GM18868 (cell line): ENCODE results near the gene TEX14.

Experiments used
- ATAC-seq: cut with Tn5 transposase; IDR thresholded peaks from one replicate; pipeline ENCODE4 v1.9.1; 2021; ENCODE audit warnings: mild to moderate bottlenecking, moderate library complexity; ENCODE audit not compliant: unreplicated experiment

TEX14 gene

DNA sequence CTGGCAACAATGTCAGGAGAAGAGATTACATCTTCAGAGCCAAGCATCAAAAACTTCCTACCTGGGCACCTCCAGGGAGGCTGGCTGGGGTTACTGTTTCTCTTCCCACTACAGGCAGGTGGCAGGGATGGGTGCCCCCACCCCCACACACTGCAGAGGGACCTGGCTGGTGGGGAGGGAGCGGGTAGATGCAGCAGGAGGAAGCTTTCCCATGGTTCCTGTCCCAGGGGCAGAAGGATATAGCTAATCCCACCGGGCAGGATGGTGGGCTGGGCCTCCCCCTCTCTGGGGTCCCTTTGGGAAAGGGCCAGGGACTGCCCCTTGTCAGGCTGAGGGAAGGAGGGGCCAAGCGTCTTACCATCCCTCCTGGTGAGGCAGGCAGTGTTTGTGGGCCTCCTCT is 160.7 kb downstream of the TEX14 start:
- ATAC-seq: no peak

DNA sequence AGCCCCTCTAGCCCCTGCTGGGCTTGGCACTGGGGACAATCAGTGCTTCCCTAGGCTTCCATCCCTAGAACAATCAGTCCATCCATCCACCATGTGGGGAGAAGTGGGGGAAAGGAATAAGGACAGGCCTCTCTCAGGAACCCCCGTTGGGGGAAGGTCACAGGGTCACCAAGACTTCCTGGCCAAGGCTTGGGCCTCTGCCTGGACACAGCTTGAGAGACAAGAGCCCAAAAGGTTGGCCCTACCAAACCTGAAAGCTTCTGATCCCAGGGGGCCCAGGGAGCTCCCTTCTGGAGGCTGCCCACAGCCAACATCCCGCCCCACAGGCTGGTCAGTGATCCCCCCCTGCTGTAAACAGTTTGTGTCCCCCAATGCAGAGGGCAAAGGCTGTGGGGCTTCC is 161.2 kb downstream of the TEX14 start:
- no peak for ATAC-seq

DNA sequence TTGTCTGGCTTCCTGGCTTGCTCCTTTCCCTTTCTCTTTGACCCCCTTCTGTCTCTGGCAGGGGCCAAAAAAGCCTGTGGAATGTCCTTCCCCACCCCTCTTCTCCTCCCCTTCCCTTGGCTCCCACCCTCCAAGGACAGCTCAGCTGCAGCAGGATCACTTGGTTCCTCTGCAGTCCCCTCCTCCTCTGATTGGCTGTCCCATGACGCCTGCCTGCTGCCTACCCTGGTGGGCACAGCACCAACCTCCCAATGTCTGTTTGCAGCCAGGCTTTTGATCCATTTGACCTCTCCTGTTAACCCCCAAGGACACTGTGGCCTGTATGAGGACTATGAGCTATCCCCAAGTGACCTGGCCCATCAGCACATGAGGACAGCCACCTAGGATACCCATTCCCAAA is 162.6 kb downstream of the TEX14 start:
- no peak for ATAC-seq

DNA sequence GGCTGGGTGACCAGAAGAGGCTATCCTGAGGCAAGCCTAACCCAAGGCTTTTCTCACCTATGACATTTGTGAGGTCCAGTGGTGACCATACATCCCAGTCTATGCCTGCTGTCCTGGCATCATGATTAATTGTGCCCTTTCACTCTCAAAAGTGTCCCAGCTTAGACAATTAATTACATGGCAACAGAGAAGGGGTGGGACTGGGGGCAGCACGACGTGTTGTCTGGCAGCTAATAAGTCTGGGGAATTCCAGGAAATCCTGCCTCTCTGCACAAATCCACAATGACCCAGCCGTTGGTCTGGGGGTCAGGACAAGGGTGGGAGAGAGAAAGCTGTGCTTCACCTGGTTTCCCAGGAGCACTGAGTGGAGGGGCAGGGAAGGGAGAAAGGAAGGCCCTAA is 163.4 kb downstream of the TEX14 start:
- ATAC-seq: no peak

DNA sequence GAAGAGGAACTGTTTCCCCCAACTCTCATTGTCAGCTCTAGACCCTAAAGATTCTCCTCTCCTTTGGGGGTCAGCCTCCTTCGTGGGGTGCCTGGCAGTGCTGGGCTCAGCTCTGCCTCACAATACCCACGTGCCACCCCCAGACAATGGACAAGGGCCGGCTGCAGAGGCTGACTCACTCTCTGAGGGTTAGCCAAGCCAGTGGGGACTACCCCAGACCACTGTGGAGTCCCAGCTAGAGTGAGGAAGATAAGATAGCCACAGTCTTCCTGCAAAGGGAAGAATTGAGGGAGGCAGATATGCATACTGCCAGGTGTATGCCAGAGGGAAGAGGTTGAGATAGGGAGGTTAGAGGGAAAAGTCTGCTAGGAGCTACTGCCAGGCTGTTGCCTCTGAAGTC is 163.9 kb downstream of the TEX14 start:
- ATAC-seq: no peak

DNA sequence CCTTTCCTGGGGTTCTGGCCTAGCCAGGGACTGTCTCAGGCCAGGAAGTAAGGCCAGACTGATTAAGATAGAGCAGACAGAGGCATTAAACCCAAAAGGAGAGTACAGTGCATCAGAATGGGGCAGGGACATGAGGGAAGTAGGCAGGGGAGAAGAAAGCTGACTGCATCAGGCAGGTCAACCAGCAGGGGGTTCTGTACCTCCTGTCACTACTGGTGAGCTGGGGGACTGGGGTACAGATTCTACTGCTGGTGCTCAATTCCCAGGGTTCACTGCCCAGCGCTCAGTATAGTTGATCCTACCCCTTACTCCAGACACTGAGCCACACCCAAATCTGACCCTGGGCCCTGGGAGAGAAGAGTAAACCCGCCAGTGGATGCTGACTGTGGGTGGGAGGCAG is 164.5 kb downstream of the TEX14 start:
- ATAC-seq: no peak

DNA sequence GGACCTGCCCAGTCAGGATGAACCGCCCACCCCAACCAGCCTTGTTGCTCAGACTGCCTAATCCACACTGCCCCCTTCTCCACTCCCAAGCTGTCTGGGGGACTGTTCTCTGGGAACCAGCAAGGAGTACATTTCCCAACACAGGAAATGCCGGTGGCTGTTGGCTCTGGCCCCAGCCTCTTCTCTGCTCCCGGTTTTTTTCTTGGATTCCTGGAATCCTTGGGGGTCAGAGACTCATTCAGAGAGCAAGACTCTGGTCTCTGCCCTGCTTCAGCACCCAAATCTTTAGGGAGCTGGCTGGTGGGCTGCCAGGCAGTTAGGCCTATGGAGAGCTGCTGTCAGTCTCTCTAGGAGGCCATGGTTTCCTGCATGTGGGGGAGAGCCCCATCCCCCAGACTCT is 166.6 kb downstream of the TEX14 start:
- no peak for ATAC-seq

DNA sequence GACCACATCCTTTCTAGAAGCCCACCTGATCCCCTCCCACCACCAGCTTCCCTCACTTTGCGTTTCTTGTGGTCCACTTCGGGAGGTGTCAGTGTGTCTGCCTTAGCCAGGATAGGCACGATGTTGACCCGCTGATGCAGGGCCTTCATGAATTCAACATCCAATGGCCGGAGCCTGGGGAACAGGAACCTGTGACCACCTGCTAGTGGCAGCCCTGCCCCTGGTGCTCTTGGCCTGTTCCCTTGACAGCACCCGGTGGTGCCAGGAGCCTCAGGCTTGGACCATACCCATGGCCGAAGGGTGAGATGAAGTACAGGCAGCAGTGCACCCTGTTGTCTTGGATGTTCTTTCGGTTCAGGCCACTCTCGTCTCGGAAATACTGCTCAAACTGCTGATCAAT is 170.2 kb downstream of the TEX14 start:
- ATAC-seq: no peak

DNA sequence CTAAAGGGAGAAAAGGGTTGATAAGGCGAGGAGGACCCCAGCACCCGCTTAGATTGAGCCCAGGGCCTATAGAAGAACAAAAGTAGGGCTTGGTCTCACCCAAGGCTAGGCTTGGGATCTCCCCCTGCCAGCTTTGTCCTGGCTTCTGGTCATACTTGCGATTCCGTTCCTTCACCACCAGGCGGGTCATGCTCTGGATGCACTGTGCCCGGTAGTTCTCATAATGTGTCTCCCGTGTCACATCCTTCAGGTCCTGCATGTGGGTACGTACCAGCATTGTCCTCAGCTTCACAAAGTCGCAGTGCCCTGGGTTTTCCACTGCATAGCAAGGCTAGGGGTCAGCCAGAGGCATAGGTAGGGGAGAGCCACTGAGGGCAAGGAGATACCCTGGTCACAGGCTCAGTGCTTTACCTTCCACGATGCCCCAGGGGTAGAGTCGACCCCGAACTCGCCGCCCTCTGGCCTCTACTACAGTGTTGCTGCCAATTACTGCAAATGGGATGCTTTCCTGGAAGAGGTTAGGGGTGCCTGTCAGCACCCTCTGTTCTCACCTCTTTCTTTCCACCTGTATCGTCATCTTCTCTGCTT is 170.9 kb downstream of the TEX14 start:
- no peak for ATAC-seq

DNA sequence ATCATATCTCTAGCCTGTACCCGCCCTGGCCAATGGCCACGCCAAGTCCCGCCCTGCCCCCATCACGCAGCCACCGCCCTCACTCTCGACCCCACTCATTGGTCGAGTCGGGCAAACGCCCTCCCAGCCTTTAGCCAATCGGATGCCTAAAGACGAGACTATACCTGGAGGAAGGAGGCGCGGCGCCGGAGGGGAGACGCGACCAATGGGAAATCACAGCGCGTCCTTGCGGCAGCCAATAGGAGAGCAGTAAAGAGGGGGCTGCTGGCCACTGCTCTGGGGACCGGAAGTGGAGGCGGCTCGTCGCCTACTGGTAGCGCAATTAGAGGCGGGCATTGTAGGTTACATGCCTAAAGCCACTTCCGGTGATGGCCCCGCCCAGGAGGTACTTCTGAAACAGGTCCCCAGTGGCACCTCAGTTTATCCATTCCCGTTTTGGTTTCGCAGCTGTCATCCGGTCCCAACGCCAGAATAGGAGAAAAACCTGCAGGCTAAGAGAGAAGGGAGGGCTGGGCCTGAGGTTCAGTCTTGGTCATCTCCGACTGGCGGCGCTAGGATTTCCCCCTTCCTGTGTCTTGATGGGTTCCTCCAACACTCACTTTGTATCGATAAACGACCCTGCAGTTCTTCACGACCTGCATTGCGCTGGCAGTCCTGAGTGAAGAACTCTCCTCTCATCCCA is 173.8 kb downstream of the TEX14 start:
- peak; percentile 77 for ATAC-seq

DNA sequence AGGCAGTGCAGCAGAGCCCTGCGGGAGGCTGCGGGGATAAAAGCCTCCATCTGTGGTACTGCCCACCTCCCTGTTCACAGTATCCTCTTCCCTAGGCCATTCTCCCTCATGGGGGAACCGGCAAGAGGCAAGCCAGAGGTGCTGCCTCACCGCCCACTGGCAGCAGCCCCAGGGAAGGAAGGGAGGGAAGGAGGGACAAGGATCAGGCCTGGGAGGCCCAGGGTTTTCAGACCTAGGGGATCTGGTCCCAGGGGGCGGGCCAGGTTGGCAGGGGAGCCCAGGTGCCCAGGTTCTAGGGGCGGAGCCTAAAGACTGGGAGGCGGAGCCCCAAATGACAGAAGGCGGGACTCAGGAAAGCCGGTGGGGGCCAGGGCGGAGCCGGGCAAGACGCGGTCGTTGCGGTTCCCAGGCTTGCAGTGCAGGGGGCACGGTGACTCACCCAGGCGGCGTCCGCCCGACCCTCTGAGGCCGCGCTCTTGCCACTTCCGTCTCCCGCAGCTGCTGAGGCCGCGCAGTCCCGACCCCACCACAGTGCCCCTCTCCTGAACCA is 174.4 kb downstream of the TEX14 start:
- ATAC-seq: no peak

DNA sequence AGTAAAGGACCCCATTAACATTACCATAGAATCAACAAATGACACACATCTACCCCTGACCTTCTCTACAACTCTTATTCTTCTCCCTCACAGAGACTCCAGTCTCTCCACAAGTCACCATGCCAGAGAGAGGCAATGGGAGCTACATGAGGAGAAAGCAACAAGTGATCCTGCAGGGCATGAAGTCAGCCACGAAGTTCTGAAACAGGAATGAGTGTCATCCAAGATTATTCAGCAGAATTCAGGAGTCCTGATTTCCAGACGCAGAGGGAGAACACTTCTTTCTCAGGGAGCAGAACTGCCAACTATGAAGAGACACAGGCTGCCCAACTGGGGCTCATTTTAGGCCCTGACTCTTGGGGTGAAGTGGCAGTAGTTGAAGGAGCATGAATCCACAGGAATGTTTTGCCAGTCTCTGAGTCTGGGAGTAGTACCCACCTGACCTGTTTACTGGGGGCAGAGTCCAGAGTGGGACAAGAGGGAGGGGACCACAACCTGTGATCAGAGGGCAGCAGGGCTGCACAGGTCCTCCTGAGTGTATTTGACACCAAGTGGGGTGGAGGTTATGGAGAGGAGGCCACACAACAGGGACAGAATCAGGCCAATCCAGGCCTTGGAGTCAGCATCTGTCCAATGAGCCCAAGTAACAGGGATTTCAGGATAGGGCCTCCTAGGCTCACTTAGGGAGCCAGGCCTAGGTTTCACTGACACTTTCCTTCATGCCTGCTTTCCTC is 175.0 kb downstream of the TEX14 start:
- ATAC-seq: no peak

DNA sequence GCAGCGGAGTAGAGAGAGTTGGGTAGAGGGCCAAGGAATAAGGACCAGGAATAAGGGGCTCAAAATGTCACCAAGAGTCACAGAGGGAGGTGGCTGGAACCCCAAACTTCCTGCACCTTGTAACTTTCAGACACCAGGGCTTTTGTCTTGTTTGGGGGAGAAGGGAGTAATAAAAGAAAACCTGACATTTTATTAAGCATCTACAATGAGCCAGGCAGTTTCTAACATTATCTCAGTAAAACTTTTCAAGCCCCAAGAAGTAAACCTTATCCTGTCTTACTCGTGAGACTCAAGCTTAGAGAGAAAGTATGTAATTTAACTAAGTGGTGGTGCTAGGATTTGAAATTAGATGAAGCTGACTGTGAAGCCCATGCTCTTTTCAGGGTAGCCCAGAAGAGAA is 176.6 kb downstream of the TEX14 start:
- ATAC-seq: no peak

DNA sequence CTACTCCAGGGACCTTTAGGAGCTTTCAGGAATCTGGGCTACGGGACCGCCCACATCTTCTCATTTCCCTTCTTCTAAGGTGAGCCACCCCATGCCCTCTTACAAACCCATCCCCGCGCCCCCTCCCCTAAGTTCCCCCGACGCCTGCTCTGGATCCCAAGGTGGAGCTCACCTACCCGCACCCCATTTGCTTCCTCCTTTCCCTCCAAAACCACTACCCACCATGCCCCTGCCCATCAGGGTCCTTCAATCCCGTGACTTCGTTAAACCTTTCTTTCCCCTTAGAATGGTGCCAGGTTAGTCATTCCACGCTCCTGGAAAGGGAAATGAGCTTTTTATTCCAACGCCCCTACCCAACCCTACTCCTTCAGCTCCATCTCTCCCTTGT is 177.1 kb downstream of the TEX14 start:
- ATAC-seq: no peak

DNA sequence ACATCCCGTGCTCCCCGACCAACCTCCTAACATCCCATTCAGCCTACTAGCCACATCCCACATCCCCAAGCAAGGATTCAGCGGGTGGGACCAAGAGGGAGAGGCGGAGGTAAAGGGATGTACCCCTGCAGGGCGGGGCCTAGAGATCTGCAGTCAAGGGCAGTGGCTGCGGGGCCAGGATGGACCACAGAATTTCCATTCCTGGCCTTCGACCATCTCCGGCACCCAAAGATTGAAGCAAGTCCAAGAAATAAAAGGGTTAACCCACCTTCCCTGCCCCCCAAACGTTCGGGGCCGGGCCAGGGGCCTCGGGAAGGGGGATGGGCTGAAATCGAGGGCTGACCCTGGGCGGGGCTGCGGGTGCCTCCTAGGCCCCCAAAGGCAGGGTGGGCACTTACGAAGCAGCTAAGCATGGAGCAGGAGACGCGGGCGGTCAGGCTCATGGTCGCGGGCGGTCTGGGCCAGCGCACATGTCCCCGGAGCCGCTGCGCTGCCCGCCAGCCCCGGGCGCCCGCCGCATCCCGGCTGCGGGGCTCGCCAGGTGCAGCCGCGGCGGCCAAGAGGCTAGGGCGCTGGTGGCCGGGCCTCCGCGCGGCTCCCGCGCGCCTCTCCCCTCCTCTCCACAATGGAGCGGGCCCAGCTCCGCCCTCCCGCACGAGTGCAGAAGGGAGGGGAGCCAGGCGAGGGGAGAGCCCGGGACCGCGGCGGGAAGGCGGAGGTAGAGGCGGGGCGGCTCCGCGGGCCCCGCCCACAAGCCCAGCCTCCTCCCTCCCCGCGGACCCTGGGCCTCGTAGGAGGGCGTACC is 177.7 kb downstream of the TEX14 start, which contains the start of gene MTMR4:
Gene MTMR4, minus strand, starts transcription at position 674 of the 805 bp plus-strand sequence. Its CDS starts 231 bp downstream, at position 443.
- ATAC-seq: peak; percentile 23

DNA sequence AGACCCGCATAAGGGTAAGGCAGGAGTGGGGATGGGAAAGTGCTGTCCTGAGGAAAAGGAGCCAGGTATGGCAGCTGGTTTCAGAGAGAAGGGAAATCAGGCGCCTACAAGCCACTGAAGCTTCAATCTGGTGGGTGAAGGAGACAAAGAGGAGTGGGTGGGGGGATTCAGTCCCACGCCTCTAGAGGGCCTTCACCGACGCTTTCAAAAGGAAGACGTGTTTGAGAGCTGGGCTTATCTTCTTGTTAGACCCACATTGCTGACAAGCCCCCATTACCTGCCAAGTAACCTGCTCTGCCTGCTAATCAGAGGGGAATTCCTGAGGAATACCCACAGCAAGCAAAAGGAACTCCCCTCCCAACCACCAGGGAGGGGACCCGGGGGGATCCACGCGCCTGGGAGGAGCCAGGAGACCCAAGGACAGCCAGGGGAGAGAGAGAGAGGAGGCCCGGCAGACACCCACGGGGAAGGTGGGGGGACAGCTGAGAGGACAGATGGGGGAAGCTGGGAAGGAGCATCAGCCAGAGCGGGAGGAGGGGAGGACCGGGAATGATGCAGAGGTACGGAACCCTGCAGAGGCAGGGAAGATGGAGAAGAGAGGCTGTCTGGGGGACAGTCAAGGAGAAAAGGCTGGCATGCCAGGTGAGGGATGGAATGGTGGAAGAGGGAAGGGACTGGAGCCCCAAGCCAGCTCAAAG is 178.4 kb downstream of the TEX14 start:
- no peak for ATAC-seq

DNA sequence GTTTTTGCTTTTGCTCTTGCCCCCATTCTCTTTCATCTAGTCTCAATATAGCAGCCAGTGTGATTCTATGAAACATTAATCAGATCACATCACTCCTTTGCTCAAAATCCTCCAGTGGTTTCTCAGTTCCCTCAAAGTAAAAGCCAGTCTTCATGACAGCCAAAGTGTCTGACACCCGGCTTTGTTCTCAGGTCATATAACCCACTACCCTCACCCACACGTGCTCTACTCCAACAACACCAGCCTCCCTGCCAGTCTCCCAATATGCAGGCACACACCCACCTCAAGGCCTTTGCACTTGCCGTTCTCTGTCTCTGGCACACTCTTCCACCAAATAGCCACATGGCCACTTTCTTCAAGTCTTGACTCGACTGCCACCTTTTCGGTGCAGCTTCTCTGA is 181.8 kb downstream of the TEX14 start:
- ATAC-seq: no peak

DNA sequence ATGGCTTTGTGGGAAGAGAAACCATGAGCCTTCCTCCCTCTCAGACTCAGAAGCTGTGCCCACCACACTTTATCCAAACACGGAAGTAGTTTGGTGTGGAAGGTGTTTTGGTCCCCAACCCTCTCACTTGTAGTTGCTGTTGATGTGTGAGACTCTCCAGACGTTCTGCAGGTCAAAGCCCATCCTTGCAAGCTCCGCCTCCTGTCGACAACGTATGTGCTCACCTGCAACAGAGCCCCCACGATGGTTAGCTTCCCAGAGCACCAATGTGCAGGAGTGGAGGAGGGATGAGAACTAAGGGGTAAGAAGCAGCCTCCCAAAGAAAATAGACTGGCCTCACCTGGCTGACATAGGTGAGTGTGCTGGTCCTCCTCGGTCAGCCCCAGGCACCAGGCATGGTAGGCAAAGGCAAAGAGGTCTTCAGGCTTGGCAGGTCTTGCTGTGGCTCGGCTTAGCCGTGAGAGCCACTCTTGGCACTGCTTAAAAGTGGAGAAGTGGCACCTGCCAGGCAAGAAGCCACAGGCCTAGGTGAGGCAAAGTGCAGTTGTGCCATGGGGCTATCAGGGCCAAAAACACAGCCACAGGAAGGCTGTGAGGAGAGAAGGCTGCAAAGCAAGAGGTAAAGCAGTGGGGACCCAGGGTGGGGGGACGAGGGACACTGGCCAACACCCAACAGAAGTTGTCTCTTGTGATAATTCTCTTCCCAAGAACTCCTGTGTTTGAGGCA is 183.3 kb downstream of the TEX14 start:
- no peak for ATAC-seq

DNA sequence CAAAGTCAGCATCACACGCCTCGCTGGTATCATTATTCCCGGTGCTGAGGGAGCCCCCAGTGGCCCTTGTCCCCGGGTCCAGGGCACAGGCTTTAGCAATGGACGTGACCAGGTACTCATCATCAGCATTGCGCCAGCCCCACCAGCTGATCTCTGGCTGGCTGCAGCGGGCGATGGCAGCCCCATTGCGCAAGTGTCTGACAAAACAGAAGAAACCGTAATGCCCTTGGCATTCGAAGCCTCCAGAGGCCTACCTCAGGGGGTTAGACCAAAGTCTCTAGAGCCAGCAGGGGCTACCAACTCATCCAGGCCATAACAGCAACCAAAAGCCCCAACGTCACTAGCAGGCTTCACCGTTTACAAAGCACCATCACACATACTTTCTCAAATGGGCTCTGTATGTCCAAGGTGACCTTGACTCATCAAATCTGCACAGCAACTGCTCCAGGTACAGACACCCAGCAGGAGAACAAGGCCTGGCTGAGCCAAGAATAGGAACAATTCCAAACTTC is 184.7 kb downstream of the TEX14 start:
- ATAC-seq: no peak
